Parathyroid adenoma (tissue), 2 donors: ENCODE measurements around the gene ASAP2.
A peak's percentile ranks its signal among the peaks of the same experiment; 100 is the strongest.

Experiments
- H2AFZ ChIP-seq: fragments of 300-600 bp; sonication (generic); one replicate; pipeline ENCODE4 v1.7.0; 2017; ENCODE audit warnings: antibody characterized with exemption, mild to moderate bottlenecking
- H3K27ac ChIP-seq: fragments of 300-600 bp; sonication (generic); one replicate; pipeline ENCODE4 v1.7.0; 2017
- H3K27me3 ChIP-seq: fragments of 300-600 bp; sonication (generic); one replicate; pipeline ENCODE4 v1.7.0; 2017; ENCODE audit warnings: low read length; ENCODE audit not compliant: control insufficient read depth, insufficient read depth
- H3K36me3 ChIP-seq: fragments of 300-600 bp; sonication (generic); one replicate; pipeline ENCODE4 v1.7.0; 2017; ENCODE audit warnings: low read length; ENCODE audit not compliant: control insufficient read depth, insufficient read depth
- H3K4me1 ChIP-seq: fragments of 300-600 bp; sonication (generic); one replicate; pipeline ENCODE4 v1.7.0; 2017; ENCODE audit warnings: control low read depth
- H3K4me2 ChIP-seq: fragments of 300-600 bp; sonication (generic); one replicate; pipeline ENCODE4 v1.7.0; 2017; ENCODE audit warnings: low read length
- H3K4me3 ChIP-seq: fragments of 300-600 bp; sonication (generic); one replicate; pipeline ENCODE4 v1.7.0; 2017; ENCODE audit warnings: low read depth, low read length
- H3K79me2 ChIP-seq: fragments of 300-600 bp; sonication (generic); one replicate; pipeline ENCODE4 v1.7.0; 2017; ENCODE audit warnings: control low read depth
- H3K9ac ChIP-seq: fragments of 300-600 bp; sonication (generic); one replicate; pipeline ENCODE4 v1.7.0; 2017; ENCODE audit warnings: mild to moderate bottlenecking
- H3K9me3 ChIP-seq: fragments of 300-600 bp; sonication (generic); one replicate; pipeline ENCODE4 v1.7.0; 2017; ENCODE audit warnings: low read length; ENCODE audit not compliant: control insufficient read depth
- CTCF ChIP-seq: fragments of 300-600 bp; sonication (generic); IDR thresholded peaks from one replicate; pipeline ENCODE4 v1.7.0; 2017; ENCODE audit warnings: antibody characterized with exemption, mild to moderate bottlenecking
- donor health status: primary hyperparathyroidism.

ASAP2 gene

GRCh38 chr2:9347411-9347881 is 140.8 kb downstream of the ASAP2 start:
- Histone ChIP-seq H3K36me3 (no peaks in the 10 kb centered on the region), H3K9me3 (no peaks in the 10 kb centered on the region), H3K9ac (no peak overlapping the region), H3K4me1 (no peaks in the 10 kb centered on the region), H2AFZ (no peak overlapping the region), H3K79me2 (peaks cover 4% of the 10 kb centered on the region), H3K4me3 (no peak overlapping the region), H3K4me2 (no peak overlapping the region), H3K27ac (peak overlapping the region; percentile 49), H3K27me3 (no peaks in the 10 kb centered on the region)
- TF ChIP-seq CTCF = no peak

- H3K4me3 ChIP-seq = no peak overlapping the region
- no peaks in the 10 kb centered on the region for H3K9me3 ChIP-seq
- H3K4me1 ChIP-seq = no peaks in the 10 kb centered on the region
- H3K9ac ChIP-seq = no peak overlapping the region
- no peak overlapping the region for H2AFZ ChIP-seq
- no peaks in the 10 kb centered on the region for H3K27me3 ChIP-seq
- no peak for TF ChIP-seq CTCF
- no peaks in the 10 kb centered on the region for H3K79me2 ChIP-seq
- no peaks in the 10 kb centered on the region for H3K36me3 ChIP-seq
- H3K4me2 ChIP-seq = no peak overlapping the region
- H3K27ac ChIP-seq = no peak overlapping the region
Measured at GRCh38 chr2:9354318-9354717, 147.7 kb downstream of the ASAP2 start.

DNA sequence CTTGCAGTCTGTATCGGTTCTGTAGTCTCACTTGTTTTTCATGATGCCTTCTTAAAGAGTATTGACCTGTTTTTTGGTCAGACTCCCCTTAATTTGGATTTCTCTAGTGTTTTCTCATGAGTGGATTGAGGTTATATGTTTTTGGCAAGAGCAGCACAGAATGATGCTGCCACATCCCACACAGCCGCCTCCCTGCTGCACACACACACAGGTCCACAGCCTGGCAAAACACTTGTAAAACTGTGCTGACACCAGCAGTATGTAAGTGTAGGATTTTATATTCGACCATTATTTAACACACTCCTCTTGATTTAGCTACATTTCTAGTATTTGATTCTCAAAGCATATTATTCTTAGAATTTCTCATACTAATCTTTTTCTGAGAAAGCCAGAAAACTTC is 148.7 kb downstream of the ASAP2 start:
- Histone ChIP-seq H3K4me1 (no peaks in the 10 kb centered on the region), H2AFZ (no peak overlapping the region), H3K9ac (no peak overlapping the region), H3K4me2 (no peak overlapping the region), H3K4me3 (no peak overlapping the region), H3K79me2 (no peaks in the 10 kb centered on the region), H3K36me3 (no peaks in the 10 kb centered on the region), H3K27me3 (no peaks in the 10 kb centered on the region), H3K27ac (no peak overlapping the region), H3K9me3 (no peaks in the 10 kb centered on the region)
- no peak for TF ChIP-seq CTCF

DNA sequence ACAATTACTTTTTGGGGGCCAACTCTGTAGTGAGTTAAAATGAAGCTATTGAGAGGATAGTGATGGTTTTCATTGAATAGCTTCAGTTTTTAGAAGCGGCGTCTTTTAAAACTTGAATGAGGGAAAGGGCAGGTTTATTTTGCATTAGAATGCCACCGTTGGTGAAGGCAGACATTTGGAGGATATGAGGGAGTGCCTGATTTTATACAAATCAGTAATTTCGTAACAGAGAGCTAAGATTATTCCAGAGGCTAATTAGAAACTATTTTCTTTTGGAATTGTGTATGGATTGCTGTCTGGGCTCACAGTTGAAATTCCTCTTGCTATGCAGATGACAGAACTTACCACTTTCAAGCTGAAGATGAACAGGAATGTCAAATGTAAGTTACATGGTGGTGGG is 149.1 kb downstream of the ASAP2 start:
- no peak overlapping the region for H3K4me2 ChIP-seq
- no peaks in the 10 kb centered on the region for H3K36me3 ChIP-seq
- no peak overlapping the region for H3K27ac ChIP-seq
- no peaks in the 10 kb centered on the region for H3K27me3 ChIP-seq
- TF ChIP-seq CTCF = no peak
- no peaks in the 10 kb centered on the region for H3K4me1 ChIP-seq
- H3K4me3 ChIP-seq = no peak overlapping the region
- H3K79me2 ChIP-seq = no peaks in the 10 kb centered on the region
- no peak overlapping the region for H2AFZ ChIP-seq
- no peak overlapping the region for H3K9ac ChIP-seq
- no peaks in the 10 kb centered on the region for H3K9me3 ChIP-seq

DNA sequence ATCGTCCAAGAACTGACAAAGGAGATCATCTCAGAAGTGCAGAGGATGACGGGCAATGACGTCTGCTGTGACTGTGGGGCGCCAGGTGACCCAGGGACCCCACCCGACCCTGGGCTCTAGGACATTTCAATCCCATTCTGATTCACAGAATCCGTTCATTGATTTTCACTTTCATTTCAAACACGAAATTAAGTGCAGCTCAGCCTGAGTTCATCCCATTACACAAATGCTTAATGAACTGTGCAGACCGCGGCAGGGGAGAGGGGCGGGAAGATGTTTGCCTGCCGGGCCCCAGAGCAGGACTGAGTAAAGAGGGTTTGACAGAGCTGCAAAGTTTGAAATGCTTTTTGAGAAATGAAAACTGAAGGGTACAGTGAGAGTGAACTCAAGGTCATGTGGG is 149.6 kb downstream of the ASAP2 start:
- no peak for TF ChIP-seq CTCF

More for the DNA sequence above, 149.6 kb downstream of the ASAP2 start:
- Histone ChIP-seq H3K79me2 (no peaks in the 10 kb centered on the region), H2AFZ (no peak overlapping the region), H3K4me1 (no peaks in the 10 kb centered on the region), H3K27me3 (no peaks in the 10 kb centered on the region), H3K9me3 (no peaks in the 10 kb centered on the region), H3K9ac (no peak overlapping the region), H3K27ac (no peak overlapping the region), H3K36me3 (no peaks in the 10 kb centered on the region), H3K4me3 (no peak overlapping the region), H3K4me2 (no peak overlapping the region)
